GM19395 (cell line): ENCODE measurements around the gene AGPAT4.

ENCODE experiments used
- ATAC-seq: cut with Tn5 transposase; IDR thresholded peaks from one replicate; pipeline ENCODE4 v1.9.1; 2021; ENCODE audit warnings: mild to moderate bottlenecking, moderate library complexity; ENCODE audit not compliant: unreplicated experiment

The AGPAT4 gene

DNA sequence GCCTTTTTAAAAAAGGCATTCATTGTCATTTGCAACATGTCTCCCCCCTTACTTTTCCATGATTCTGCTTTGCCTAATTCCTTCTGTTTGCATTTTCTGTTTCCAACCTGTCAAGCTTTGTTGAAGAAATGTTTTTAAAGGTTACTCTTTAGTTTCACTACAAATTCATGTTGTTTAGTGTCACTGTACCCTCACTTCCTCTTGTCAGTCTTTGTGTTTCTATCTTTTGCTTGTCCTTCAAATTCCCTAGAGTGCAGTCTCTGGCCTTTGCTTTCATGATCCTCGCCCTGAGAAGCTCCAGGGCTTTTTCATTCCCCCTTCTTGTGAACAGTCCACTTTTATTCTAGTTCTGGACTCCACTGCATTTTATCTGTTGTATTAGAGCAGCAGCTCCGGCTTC, 191.6 kb downstream of the AGPAT4 start:
- ATAC-seq: no peak

DNA sequence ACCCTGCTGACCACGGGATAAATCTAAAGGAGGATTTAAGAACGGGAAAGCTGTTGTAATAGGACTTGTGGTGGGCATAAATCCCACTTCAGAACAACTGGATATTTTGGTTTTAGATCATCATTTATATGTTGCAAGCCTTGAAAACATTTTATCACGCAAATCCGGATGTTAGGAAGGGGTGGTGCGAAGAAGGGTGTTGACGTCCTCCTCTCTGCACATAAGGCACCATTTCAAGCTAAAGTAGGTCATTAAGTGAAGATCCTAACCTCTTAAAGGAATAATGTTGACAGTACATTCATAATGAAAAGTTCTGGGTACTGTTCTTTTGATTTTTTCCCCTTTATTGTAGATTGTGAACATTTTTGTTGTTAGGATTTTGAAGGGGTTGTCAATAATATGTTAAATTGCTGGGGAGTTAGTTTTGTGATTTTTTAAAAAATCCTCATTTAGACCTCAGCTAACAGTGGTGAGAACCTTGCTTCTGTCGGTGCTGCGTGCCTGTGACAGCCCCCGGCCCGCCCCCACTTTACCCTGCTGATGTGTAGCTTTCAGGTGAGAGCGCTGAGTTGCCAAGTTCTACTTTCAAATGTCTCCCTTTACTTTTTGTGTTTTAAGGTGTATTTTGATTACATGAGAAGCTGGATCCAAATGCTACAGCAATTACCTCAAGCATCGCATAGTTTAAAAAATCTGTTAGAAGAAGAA, 193.4 kb downstream of the AGPAT4 start:
- ATAC-seq: no peak
